ENCODE data around the gene DNAJB13.
A peak's percentile ranks its signal among the peaks of the same experiment; 100 is the strongest.
"Not testable (repeated sequence)": the region's sequence is repeated elsewhere in the genome, so short reads cannot be mapped to it uniquely, and the experiment has no call there.

DNAJB13 gene

DNA sequence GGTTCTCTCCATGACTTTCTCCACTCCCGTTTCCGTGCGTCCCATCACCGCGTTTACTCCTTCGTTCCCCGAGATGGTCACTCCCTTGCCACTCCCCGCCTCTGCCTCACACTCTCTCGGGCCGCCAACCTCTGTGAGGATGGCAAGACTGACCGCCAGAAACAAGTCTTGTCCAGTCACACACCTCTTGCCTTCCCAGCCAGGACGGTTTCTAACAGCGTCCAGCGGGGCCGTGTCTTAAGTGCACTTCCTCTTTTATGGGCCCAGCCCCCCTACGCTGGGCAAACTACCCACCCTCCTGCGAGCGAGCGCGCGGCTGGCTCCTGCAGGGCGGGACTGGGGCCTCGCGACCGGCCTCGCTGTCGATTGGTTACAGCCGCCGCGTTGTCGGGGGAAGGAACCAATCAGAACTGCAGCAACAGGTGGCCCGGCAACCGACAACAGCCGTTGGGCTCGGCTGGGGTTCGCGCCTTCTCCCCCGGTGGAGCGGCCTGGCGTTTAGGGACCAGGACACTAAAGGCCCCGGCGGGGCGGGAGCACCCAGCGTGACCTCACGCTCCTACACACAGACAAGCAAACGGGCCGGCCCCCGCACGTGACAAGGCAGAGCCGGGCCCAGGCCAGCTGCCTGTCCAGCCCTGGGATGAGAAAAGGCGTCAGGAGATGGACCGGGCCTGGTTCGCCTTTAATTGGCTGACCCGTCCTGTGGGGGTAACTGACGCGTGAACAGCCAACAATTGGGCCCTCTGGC is 32.3 kb downstream of the DNAJB13 start:
- peak; percentile 47 for DNase-seq (ENCODE audit: extremely low read depth, low read depth)
- TF ChIP-seq, protein P1, sequence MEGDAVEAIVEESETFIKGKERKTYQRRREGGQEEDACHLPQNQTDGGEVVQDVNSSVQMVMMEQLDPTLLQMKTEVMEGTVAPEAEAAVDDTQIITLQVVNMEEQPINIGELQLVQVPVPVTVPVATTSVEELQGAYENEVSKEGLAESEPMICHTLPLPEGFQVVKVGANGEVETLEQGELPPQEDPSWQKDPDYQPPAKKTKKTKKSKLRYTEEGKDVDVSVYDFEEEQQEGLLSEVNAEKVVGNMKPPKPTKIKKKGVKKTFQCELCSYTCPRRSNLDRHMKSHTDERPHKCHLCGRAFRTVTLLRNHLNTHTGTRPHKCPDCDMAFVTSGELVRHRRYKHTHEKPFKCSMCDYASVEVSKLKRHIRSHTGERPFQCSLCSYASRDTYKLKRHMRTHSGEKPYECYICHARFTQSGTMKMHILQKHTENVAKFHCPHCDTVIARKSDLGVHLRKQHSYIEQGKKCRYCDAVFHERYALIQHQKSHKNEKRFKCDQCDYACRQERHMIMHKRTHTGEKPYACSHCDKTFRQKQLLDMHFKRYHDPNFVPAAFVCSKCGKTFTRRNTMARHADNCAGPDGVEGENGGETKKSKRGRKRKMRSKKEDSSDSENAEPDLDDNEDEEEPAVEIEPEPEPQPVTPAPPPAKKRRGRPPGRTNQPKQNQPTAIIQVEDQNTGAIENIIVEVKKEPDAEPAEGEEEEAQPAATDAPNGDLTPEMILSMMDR (IDR thresholded peaks at IDR 0.05; ENCODE audit: low read depth, low read length), result no peak

DNA sequence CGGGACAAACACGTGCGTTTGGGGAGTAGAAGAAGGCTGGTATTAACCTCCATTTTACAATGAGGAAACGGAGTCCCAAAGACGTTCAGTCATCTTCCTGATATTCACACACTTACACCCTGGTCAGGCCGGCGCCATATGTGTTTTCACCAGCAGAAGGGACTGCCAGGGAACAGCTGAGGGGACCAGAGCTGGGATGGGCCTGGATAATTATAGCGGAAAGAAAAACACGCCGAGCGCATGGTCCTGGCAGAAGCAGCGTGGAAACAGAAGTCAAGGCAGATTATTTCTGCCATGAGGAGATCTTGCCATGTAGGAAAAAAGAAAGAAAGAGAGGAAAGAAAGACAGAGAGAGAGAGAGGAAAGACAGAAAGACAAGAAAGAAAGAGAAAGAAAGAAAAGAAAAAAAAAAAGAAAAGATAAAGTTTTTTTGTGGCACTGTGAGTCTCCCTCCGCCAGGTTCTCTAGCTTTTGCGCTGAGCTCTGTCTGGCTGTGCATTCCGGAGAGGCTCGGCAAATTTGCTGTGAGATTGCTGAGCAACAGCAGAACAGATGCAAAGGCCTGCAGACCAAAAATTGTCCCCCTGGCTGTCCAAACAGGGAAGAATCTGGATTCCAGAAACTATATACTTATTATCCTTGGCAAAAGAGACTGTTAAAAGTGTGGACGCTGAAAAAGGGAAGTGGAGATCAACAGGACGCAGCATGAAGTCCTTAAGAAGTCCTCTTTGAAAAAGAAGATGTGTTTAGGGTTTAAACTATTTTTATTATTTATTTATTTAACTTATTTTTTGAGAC is 33.1 kb downstream of the DNAJB13 start:
- DNase-seq (ENCODE audit: extremely low read depth, low read depth), result no peak
- TF ChIP-seq, protein P1 (IDR thresholded peaks at IDR 0.05; ENCODE audit: low read depth, low read length), result no peak

- not testable (repeated sequence) for DNase-seq (ENCODE audit: extremely low read depth, low read depth)
Measured at GRCh38 chr11:73985661-73986060, 34.8 kb downstream of the DNAJB13 start.

DNA sequence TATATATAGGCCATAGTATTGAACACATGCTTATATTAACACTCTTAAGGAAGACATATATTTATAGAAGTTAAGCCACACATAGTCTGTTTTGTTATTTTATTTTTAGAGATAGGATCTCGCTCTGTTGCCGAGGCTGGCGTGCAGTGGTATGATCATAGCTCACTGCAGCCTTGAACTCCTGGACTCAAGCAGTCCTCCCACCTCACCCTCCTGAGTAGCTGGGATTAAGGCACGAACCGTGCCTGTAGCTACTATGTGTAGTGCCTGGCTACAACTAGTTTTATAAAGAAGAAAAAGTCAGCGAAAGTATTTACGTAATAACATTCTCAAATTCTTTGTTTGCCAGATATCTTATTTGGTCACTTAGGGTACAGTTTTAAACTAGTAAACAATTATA is 37.4 kb downstream of the DNAJB13 start:
- no peak for DNase-seq (ENCODE audit: extremely low read depth, low read depth)

DNA sequence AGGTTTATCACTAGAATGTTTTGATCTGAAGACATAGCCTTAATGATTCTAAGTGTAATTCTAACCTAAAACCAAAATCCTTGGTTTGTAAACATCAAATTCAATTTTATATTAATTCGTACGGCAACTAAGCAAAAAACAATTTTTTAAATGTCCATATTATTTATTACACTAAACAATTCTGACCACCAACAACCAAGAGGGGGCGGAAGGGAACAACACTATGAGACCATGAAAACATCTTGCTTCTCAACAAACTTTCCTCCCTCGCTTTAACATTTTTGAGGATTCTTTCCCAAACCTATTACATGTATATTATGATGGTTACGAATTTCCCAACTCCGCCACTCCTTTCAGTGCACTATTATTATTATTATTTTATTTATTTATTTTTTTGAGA is 38.3 kb downstream of the DNAJB13 start:
- TF ChIP-seq, protein P1 (IDR thresholded peaks at IDR 0.05; ENCODE audit: low read depth, low read length), result peak; percentile 7
- no peak for DNase-seq (ENCODE audit: extremely low read depth, low read depth)

More for the DNA sequence above, 37.4 kb downstream of the DNAJB13 start:
- TF ChIP-seq, protein P1 (IDR thresholded peaks at IDR 0.05; ENCODE audit: low read depth, low read length), result no peak

- DNase-seq (ENCODE audit: extremely low read depth, low read depth), result no peak
- TF ChIP-seq, protein P1 (IDR thresholded peaks at IDR 0.05; ENCODE audit: low read depth, low read length), result no peak
Measured at GRCh38 chr11:73990730-73991129, 39.9 kb downstream of the DNAJB13 start.

DNA sequence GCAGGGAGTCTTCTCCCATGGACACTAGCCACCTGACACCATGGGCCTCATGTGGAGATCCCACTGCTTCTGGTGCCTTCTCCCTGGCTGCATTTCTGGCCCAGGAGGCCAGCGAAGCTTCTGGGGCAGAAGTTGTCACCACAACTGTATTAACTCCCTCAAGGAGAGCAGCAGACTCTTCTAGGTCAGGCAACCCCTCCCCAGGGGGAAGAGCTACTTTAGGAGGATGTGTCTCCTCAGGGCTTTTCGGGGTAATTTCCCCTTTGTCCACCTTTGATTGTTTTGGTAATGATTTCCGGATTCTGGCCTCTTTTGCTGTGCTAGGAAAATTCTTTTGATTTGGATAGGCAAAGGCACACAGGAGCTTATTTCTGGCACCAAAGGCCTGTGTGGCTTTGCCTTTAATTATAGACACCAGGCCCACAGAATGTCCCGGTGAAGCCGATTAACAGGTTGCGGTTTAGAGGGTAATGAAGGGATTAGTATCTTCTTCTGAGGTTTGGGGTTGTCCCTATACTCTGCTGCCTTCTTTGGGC is 40.7 kb downstream of the DNAJB13 start:
- no peak for DNase-seq (ENCODE audit: extremely low read depth, low read depth)
- TF ChIP-seq, protein P1 (IDR thresholded peaks at IDR 0.05; ENCODE audit: low read depth, low read length), result no peak
